Left lung (tissue), 10 donors: ENCODE data around the gene SLC6A19. TPM values are rescaled to one million over a fixed set of nuclear protein-coding genes. Genes with fewer than 3 reads are reported as not detected.
"Not testable (repeated sequence)": the region's sequence is repeated elsewhere in the genome, so short reads cannot be mapped to it uniquely, and the experiment has no call there.

Experiments
- ATAC-seq: fragments of 200-7000 bp; cut with Tn5 transposase; one replicate; pipeline ENCODE4 v1.9.1; 2020; ENCODE audit warnings: moderate library complexity
- DNase-seq, 4 donors: peaks; one replicate each; pipeline ENCODE4 v3.0.0-alpha.2; 2013 to 2020
- H3K27ac ChIP-seq, 2 donors: fragments of 200-600 bp; sonication (generic) in 1 of 2; one replicate each; pipeline versions ENCODE4 v1.5.0 to v1.8.0; 2020 to 2021
- H3K27me3 ChIP-seq, 2 donors: fragments of 200-600 bp; sonication (generic) in 1 of 2; one replicate each; pipeline versions ENCODE4 v1.5.0 to v1.8.0; 2020 to 2021
- H3K36me3 ChIP-seq, 2 donors: fragments of 200-600 bp; sonication (generic) in 1 of 2; one replicate each; pipeline versions ENCODE4 v1.5.0 to v1.8.0; 2020 to 2021
- H3K4me1 ChIP-seq, 2 donors: fragments of 200-600 bp; one replicate each; pipeline ENCODE4 v1.8.0; 2021
- H3K4me3 ChIP-seq, 2 donors: fragments of 200-600 bp; sonication (generic) in 1 of 2; one replicate each; pipeline versions ENCODE4 v1.5.0 to v1.8.0; 2020 to 2021; ENCODE audit warnings: mild to moderate bottlenecking in 1 of 2
- H3K9me3 ChIP-seq, 2 donors: fragments of 200-600 bp; sonication (generic) in 1 of 2; one replicate each; pipeline versions ENCODE4 v1.5.0 to v1.8.0; 2020 to 2021
- intact Hi-C, 2 donors: fragments of 100-400 bp; cut with DNase I; formaldehyde crosslinking; loops; one replicate each; pipeline versions ENCODE4 v1.11.2 to v1.14.2; 2022
- polyA plus RNA-seq, 6 donors: library from polyadenylated mRNA; unstranded; fragments of 120-200 nt; gene quantifications; one replicate each; pipeline ENCODE4 v1.2.1, GENCODE V29; 2013; ENCODE audit not compliant: insufficient read length in 6 of 6
- total RNA-seq, 2 donors: library from RNA; stranded (reverse); fragmentation: NEBNext Ultra II Directional; extraction: Animal tissue kit (Norgen Biotek cat#: 25700); gene quantifications; one replicate each; pipeline ENCODE4 v1.2.1, GENCODE V29; 2021
- TF ChIP-seq, protein P1 (sequence below), 2 donors: fragments of 200-600 bp; sonication (generic) in 1 of 2; IDR thresholded peaks; one replicate each; pipeline versions ENCODE4 v1.5.0 to v1.8.0; 2021; ENCODE audit warnings: antibody characterized with exemption in 2 of 2
- donor health status: DM: no; HTN: yes; CAD: no.
- donor health status: DM: no; HTN: no; CAD: no.

Gene SLC6A19
- total and polyA plus RNA-seq, 8 donors, result 0.04 to 0.54 (median 0.19) TPM; not detected in 2

GRCh38 chr5:1155191-1156032, 46.0 kb upstream of the SLC6A19 start:
- no peak overlapping the region for H3K4me3 ChIP-seq
- intact Hi-C loops, result no loop called here
- ATAC-seq (no peak), DNase-seq (no peak)
- H3K4me1 ChIP-seq, result peaks cover 0 to 14% of the 10 kb centered on the region in 2 donors
- peaks cover 21 to 63% of the 10 kb centered on the region in 2 donors for H3K27me3 ChIP-seq
- H3K27ac ChIP-seq, result no peak overlapping the region
- no peaks in the 10 kb centered on the region for H3K36me3 ChIP-seq
- H3K9me3 ChIP-seq, result no peaks in the 10 kb centered on the region
- TF ChIP-seq, protein P1, sequence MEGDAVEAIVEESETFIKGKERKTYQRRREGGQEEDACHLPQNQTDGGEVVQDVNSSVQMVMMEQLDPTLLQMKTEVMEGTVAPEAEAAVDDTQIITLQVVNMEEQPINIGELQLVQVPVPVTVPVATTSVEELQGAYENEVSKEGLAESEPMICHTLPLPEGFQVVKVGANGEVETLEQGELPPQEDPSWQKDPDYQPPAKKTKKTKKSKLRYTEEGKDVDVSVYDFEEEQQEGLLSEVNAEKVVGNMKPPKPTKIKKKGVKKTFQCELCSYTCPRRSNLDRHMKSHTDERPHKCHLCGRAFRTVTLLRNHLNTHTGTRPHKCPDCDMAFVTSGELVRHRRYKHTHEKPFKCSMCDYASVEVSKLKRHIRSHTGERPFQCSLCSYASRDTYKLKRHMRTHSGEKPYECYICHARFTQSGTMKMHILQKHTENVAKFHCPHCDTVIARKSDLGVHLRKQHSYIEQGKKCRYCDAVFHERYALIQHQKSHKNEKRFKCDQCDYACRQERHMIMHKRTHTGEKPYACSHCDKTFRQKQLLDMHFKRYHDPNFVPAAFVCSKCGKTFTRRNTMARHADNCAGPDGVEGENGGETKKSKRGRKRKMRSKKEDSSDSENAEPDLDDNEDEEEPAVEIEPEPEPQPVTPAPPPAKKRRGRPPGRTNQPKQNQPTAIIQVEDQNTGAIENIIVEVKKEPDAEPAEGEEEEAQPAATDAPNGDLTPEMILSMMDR (IDR thresholded peaks at IDR 0.05), result no peak

DNA sequence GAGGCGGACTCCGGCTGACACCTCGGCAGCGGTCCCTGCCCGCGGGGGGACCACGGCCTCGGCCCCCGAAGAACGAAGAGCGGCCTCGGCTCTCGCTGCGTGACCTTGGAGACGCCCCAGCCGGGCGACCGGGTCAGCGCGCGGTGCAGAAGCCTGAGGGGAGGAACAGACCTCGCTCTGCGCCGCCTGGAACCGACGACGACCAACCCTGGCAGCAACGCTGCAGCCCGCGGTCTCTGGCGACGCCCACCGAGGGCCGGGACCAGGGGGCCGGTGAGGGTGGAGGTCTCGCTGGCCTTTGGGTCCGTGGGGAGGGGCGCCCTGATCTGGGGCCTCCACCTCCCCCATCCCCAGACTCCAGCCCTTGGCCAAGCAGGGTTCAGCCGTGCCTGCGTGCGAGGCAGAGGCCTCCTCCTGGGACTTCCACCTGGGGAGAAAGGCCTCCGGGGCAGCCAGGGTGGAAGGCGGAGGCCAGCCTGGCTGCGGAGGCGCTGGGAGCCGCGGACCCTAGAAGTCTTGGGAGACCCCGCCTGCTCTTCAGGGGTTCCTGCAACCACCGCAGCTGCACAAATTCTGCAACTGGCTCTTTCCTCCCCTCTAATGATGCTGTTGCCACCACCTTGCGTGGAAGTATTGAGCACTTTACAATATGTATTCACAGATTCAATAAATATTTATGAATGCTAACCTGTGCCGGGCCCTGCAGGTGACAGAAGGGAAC, 45.2 kb upstream of the SLC6A19 start:
- intact Hi-C loops, result no loop called here
- Histone ChIP-seq H3K9me3 (no peaks in the 10 kb centered on the region), H3K36me3 (no peaks in the 10 kb centered on the region), H3K4me3 (no peak overlapping the region), H3K4me1 (peaks cover 0 to 14% of the 10 kb centered on the region in 2 donors), H3K27me3 (peaks cover 21 to 63% of the 10 kb centered on the region in 2 donors), H3K27ac (no peak overlapping the region)
- TF ChIP-seq, protein P1 (IDR thresholded peaks at IDR 0.05), result no peak
- DNase-seq (no peak), ATAC-seq (no peak)

GRCh38 chr5:1156754-1157460, 44.5 kb upstream of the SLC6A19 start:
- peaks cover 0 to 15% of the 10 kb centered on the region in 2 donors for H3K4me1 ChIP-seq
- H3K36me3 ChIP-seq, result no peaks in the 10 kb centered on the region
- intact Hi-C loops, result no loop called here
- DNase-seq, result no peak
- H3K9me3 ChIP-seq, result no peaks in the 10 kb centered on the region
- TF ChIP-seq, protein P1 (IDR thresholded peaks at IDR 0.05), result no peak
- no peak for ATAC-seq
- H3K4me3 ChIP-seq, result no peak overlapping the region
- peaks cover 21 to 59% of the 10 kb centered on the region in 2 donors for H3K27me3 ChIP-seq
- H3K27ac ChIP-seq, result no peak overlapping the region

GRCh38 chr5:1157461-1157986, 43.9 kb upstream of the SLC6A19 start:
- DNase-seq, ATAC-seq, H3K4me3 ChIP-seq, intact Hi-C loops, H3K27ac ChIP-seq, H3K36me3 ChIP-seq, H3K9me3 ChIP-seq: not testable (repeated sequence)
- Histone ChIP-seq H3K4me1 (peaks cover 0 to 17% of the 10 kb centered on the region in 2 donors), H3K27me3 (peaks cover 21 to 53% of the 10 kb centered on the region in 2 donors)

- Histone ChIP-seq H3K27ac (no peak overlapping the region), H3K36me3 (no peaks in the 10 kb centered on the region), H3K4me3 (no peak overlapping the region), H3K4me1 (peaks cover 0 to 17% of the 10 kb centered on the region in 2 donors), H3K9me3 (no peaks in the 10 kb centered on the region), H3K27me3 (peaks cover 18 to 41% of the 10 kb centered on the region in 2 donors)
- TF ChIP-seq, protein P1 (IDR thresholded peaks at IDR 0.05), result no peak
- ATAC-seq (no peak), DNase-seq (no peak)
- intact Hi-C loops, result no loop called here
Measured at GRCh38 chr5:1158647-1159340, 42.6 kb upstream of the SLC6A19 start.
